Left lung (tissue), 14 donors: ENCODE data around the gene TOE1. TPM values are rescaled to one million over a fixed set of nuclear protein-coding genes. Genes with fewer than 3 reads are reported as not detected.
"Not testable (repeated sequence)": the region's sequence is repeated elsewhere in the genome, so short reads cannot be mapped to it uniquely, and the experiment has no call there.

ENCODE experiments used
- ATAC-seq: fragments of 200-7000 bp; cut with Tn5 transposase; one replicate; pipeline ENCODE4 v1.9.1; 2020; ENCODE audit warnings: moderate library complexity
- DNase-seq, 4 donors: peaks; one replicate each; pipeline ENCODE4 v3.0.0-alpha.2; 2013 to 2020
- H3K27ac ChIP-seq, 2 donors: fragments of 200-600 bp; sonication (generic) in 1 of 2; one replicate each; pipeline versions ENCODE4 v1.5.0 to v1.8.0; 2020 to 2021
- H3K27me3 ChIP-seq, 2 donors: fragments of 200-600 bp; sonication (generic) in 1 of 2; one replicate each; pipeline versions ENCODE4 v1.5.0 to v1.8.0; 2020 to 2021
- H3K36me3 ChIP-seq, 2 donors: fragments of 200-600 bp; sonication (generic) in 1 of 2; one replicate each; pipeline versions ENCODE4 v1.5.0 to v1.8.0; 2020 to 2021
- H3K4me1 ChIP-seq, 2 donors: fragments of 200-600 bp; one replicate each; pipeline ENCODE4 v1.8.0; 2021
- H3K4me3 ChIP-seq, 2 donors: fragments of 200-600 bp; sonication (generic) in 1 of 2; one replicate each; pipeline versions ENCODE4 v1.5.0 to v1.8.0; 2020 to 2021; ENCODE audit warnings: mild to moderate bottlenecking in 1 of 2
- H3K9me3 ChIP-seq, 2 donors: fragments of 200-600 bp; sonication (generic) in 1 of 2; one replicate each; pipeline versions ENCODE4 v1.5.0 to v1.8.0; 2020 to 2021
- CTCF ChIP-seq, 2 donors: fragments of 200-600 bp; sonication (generic) in 1 of 2; IDR thresholded peaks; one replicate each; pipeline versions ENCODE4 v1.5.0 to v1.8.0; 2021; ENCODE audit warnings: antibody characterized with exemption in 2 of 2
- intact Hi-C, 2 donors: fragments of 100-400 bp; cut with DNase I; formaldehyde crosslinking; loops; one replicate each; pipeline versions ENCODE4 v1.11.2 to v1.14.2; 2022
- long read RNA-seq, 12 donors: library from polyadenylated mRNA in 2 of 12; unstranded in 2 of 12; transcript quantifications; one replicate each; pipeline ENCODE4 v2.0.0 and lab custom pipeline, GENCODE V29; 2019 to 2026
- polyA plus RNA-seq, 6 donors: library from polyadenylated mRNA; unstranded; fragments of 120-200 nt; gene quantifications; one replicate each; pipeline ENCODE4 v1.2.1, GENCODE V29; 2013; ENCODE audit not compliant: insufficient read length in 6 of 6
- total RNA-seq, 2 donors: library from RNA; stranded (reverse); fragmentation: NEBNext Ultra II Directional; extraction: Animal tissue kit (Norgen Biotek cat#: 25700); gene quantifications; one replicate each; pipeline ENCODE4 v1.2.1, GENCODE V29; 2021
- donor health status: DM: no; HTN: yes; CAD: no.
- donor health status: DM: no; HTN: no; CAD: no.

TOE1 gene
- 1 to 10 TPM; 6.6 to 9.2 TPM for total RNA-seq
- polyA plus RNA-seq: 10 to 100 TPM; 10.6 to 14.3 (median 12.9) TPM
- long read RNA-seq, donor 1, transcript TOE1-201 (8 exons, 2,389 nt): major isoform, 7 of 28 reads
- long read RNA-seq, donor 1, partial matches to known transcripts: 20 of 28 reads
- long read RNA-seq, donor 1, other reads (novel, unspliced or antisense): 0 of 28 reads
- long read RNA-seq, donor 2, transcript TOE1-201 (8 exons, 2,389 nt): major isoform, 8 of 9 reads
- long read RNA-seq, donor 2, partial matches to known transcripts: 0 of 9 reads
- long read RNA-seq, donor 2, other reads (novel, unspliced or antisense): 0 of 9 reads
- long read RNA-seq, donor 3, transcript TOE1-201 (8 exons, 2,389 nt): major isoform, 5 of 39 reads
- long read RNA-seq, donor 3, partial matches to known transcripts: 14 of 39 reads
- long read RNA-seq, donor 3, other reads (novel, unspliced or antisense): 20 of 39 reads
- long read RNA-seq, donor 4, transcript TOE1-201 (8 exons, 2,389 nt): major isoform, 5 of 9 reads
- long read RNA-seq, donor 4, partial matches to known transcripts: 1 of 9 reads
- long read RNA-seq, donor 4, other reads (novel, unspliced or antisense): 3 of 9 reads
- long read RNA-seq, donor 5, partial matches to known transcripts: 0 of 1 reads
- long read RNA-seq, donor 5, other reads (novel, unspliced or antisense): 0 of 1 reads
- long read RNA-seq, donor 6, partial matches to known transcripts: 0 of 4 reads
- long read RNA-seq, donor 6, other reads (novel, unspliced or antisense): 0 of 4 reads
- long read RNA-seq, donor 7, partial matches to known transcripts: 0 of 2 reads
- long read RNA-seq, donor 7, other reads (novel, unspliced or antisense): 0 of 2 reads
- long read RNA-seq, donor 8, partial matches to known transcripts: 10 of 13 reads
- long read RNA-seq, donor 8, other reads (novel, unspliced or antisense): 0 of 13 reads
- long read RNA-seq, donor 9: 0 reads
- long read RNA-seq, donor 10, transcript TOE1-201 (8 exons, 2,389 nt): major isoform, 12 of 14 reads
- long read RNA-seq, donor 10, partial matches to known transcripts: 0 of 14 reads
- long read RNA-seq, donor 10, other reads (novel, unspliced or antisense): 2 of 14 reads
- long read RNA-seq, donor 11, partial matches to known transcripts: 0 of 3 reads
- long read RNA-seq, donor 11, other reads (novel, unspliced or antisense): 0 of 3 reads
- long read RNA-seq, donor 12, transcript TOE1-201 (8 exons, 2,389 nt): major isoform, 5 of 5 reads
- long read RNA-seq, donor 12, partial matches to known transcripts: 0 of 5 reads
- long read RNA-seq, donor 12, other reads (novel, unspliced or antisense): 0 of 5 reads

GRCh38 chr1:45339789-45340558 is at the start of gene TOE1, which contains the start of gene MUTYH:
Gene TOE1 (plus strand): TSS chr1:45340170. CDS start chr1:45340253, 83 bp downstream.
Gene MUTYH (minus strand): TSS chr1:45340440. CDS start chr1:45334505, 5,935 bp downstream.
- intact Hi-C loops: loop anchor here in 1 of 2 donors (10.0 kb wide), 1 partner anchor 225 kb away; no protein-coding TSS in a partner anchor
- TF ChIP-seq CTCF (IDR thresholded peaks at IDR 0.05): no peak
- Histone ChIP-seq H3K27me3 (no peaks in the 10 kb centered on the region), H3K4me3 (peak within 1 kb of the TSS; percentile 74 to 89), H3K4me1 (peaks cover 8 to 39% of the 10 kb centered on the region in 2 donors), H3K27ac (peak within 1 kb of the TSS; percentile 95 to 97), H3K36me3 (peaks cover 0 to 32% of the 10 kb centered on the region in 2 donors), H3K9me3 (no peaks in the 10 kb centered on the region)
- DNase-seq (peak; percentile 85 to 99 (median 93)), ATAC-seq (peak; percentile 96)

- H3K4me3 ChIP-seq, DNase-seq, H3K4me1 ChIP-seq, H3K36me3 ChIP-seq, ATAC-seq, H3K27ac ChIP-seq, intact Hi-C loops, H3K27me3 ChIP-seq, H3K9me3 ChIP-seq: not testable (repeated sequence)
Measured at GRCh38 chr1:45291002-45291401, 49.0 kb upstream of the TOE1 start.

GRCh38 chr1:45291716-45292115 is 48.3 kb upstream of the TOE1 start:
- Histone ChIP-seq H3K36me3 (no peaks in the 10 kb centered on the region), H3K4me3 (no peak overlapping the region), H3K9me3 (no peaks in the 10 kb centered on the region), H3K27me3 (no peaks in the 10 kb centered on the region), H3K27ac (no peak overlapping the region), H3K4me1 (no peaks in the 10 kb centered on the region)
- DNase-seq: no peak
- no peak for TF ChIP-seq CTCF (IDR thresholded peaks at IDR 0.05)
- intact Hi-C loops: no loop called here
- no peak for ATAC-seq

- intact Hi-C loops: no loop called here
- no peak overlapping the region for H3K4me3 ChIP-seq
- no peaks in the 10 kb centered on the region for H3K27me3 ChIP-seq
- no peak for DNase-seq
- H3K36me3 ChIP-seq: no peaks in the 10 kb centered on the region
- H3K9me3 ChIP-seq: no peaks in the 10 kb centered on the region
- no peak overlapping the region for H3K27ac ChIP-seq
- no peak for ATAC-seq
- H3K4me1 ChIP-seq: peaks cover 2 to 6% of the 10 kb centered on the region in 2 donors
- TF ChIP-seq CTCF (IDR thresholded peaks at IDR 0.05): no peak
Measured at GRCh38 chr1:45297666-45298356, 42.2 kb upstream of the TOE1 start.
